GM19328 (cell line): ENCODE measurements around the gene PTPRR.

Source experiments
- ATAC-seq: cut with Tn5 transposase; IDR thresholded peaks from one replicate; pipeline ENCODE4 v1.9.1; 2021; ENCODE audit warnings: mild to moderate bottlenecking, moderate library complexity; ENCODE audit not compliant: unreplicated experiment

Gene PTPRR

GRCh38 chr12:70652451-70652850 is 268.1 kb downstream of the PTPRR start:
- ATAC-seq, result no peak

GRCh38 chr12:70648831-70649230 is 271.7 kb downstream of the PTPRR start:
- ATAC-seq, result no peak

DNA sequence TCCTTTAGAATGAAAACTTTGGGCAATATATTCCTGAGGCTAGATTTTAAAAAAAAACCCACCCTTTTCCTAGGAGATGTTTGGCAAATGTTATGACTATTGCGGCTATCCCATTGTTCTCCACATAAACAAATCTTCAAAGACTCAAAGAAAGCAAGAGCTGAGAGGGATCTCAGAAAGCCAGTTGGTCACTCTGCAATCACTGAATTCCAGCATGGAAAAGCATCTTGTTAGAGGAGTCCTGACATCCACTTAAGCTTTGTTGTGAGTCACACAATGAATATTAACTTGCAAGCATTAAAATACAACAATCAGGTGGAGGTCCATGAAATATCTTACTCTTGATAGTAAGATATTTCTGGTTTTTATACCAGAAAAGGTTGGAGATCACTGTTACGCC is 272.3 kb downstream of the PTPRR start:
- no peak for ATAC-seq

DNA sequence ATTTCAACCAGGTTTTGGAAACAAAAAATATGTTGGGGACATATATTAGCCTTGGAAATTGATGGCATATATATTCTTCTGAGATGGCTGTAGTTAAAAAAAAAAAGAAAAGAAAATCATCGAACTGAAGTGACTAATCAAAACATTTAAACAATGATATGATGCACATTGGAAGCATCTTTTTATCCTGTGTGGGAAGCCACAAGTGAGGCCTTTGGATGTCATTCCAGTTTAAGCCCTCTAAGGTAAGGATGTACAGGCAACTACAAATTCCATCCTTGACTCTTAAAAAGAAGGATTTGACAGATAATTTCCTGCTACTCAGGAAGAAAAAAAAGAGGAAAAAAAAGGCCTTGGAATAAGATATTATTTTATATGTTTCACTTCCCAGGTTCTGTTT is 273.7 kb downstream of the PTPRR start:
- ATAC-seq, result no peak

GRCh38 chr12:70645494-70646317 is 274.8 kb downstream of the PTPRR start:
- no peak for ATAC-seq

DNA sequence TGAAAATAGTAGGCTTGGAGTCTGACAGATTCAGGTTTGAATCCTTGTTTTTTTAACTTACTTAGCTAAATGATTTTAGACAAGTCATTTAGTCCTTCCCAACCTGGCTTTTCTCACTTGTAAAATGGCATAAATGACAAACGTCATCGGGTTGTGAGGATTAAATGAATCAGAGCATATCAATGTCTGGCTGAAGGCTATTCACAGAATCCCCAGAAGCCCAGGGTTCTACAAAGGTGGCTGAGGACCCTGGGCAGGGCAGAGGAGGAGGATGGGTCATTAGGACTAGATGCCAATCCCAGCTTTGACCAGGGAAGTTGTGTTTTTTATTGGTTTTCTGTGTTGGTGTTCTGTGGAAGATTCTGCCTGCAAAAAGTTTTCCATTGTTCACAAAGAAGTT is 275.7 kb downstream of the PTPRR start:
- no peak for ATAC-seq

DNA sequence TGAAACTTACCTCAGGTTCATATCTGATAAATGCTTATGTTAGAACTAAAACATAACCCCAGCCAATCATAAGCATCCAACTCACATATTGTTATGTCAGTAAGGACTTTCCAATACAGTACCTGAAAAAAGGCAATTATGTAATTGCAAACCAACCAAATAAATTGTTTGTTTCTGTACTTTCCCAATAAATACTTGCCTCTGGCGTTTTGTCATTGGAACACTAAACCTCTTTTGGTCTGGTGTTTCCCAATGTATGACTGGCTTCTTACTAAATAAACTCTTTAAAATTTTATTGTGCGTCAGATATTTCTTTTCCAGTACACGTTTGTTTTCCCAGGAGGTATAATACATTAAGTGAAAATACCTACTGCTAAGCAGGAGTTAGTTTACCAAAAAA is 276.6 kb downstream of the PTPRR start:
- no peak for ATAC-seq

DNA sequence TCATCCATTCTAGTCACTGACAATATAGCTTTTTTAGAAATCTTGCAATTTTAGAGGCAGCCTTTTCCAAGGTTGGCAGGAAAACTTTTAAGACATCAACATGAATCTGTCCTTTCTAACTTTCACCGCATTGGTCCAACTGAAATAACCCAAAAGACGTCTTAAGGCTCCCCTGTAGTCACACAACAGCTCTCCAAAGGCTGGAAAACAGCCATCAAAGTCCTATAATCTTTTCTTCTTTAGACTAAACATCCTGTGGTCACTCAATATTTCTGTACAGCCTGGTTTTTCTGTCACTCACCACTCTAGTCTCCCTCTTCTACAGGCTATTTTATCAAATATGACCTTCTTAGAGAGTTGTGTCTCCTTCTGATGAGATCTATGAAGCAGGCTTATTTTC is 278.8 kb downstream of the PTPRR start:
- ATAC-seq, result no peak

DNA sequence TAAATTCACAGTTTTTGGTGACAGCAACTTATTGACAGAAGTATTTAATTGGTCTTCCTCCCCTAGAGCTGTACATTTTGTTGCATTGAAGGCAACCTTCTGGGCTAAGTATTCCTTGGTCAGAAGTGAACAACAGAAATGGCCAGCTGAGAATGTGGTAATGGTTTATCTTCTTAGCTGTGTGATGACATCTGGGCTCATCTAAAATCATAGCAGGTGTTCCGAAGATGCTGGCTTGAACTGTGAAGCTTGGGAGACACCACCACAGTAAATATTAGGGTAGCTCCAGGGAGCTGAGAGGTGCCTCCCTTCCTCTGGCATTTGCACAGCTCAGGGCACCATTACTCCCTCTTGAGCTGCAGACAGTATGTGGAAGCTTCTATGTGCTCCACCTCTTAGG is 279.6 kb downstream of the PTPRR start:
- ATAC-seq, result no peak

DNA sequence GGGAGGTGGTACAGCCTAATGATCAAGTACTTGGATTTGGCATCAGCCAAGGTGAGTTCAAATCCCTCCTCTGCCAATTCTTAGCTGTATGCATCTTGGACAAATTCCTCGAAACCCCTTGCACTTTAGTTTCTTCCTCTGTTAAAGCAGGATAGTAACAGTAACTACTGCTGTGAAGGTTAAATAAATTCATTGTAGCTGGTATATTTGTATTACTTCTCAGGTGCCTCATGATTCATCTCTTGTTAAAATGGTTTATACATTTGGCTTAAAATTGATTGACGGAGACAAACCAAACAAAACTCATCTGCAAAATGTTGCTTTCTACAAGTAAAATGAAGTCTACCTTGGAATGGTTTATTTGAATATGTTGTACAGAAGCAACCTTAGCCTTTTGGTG is 281.0 kb downstream of the PTPRR start:
- no peak for ATAC-seq

DNA sequence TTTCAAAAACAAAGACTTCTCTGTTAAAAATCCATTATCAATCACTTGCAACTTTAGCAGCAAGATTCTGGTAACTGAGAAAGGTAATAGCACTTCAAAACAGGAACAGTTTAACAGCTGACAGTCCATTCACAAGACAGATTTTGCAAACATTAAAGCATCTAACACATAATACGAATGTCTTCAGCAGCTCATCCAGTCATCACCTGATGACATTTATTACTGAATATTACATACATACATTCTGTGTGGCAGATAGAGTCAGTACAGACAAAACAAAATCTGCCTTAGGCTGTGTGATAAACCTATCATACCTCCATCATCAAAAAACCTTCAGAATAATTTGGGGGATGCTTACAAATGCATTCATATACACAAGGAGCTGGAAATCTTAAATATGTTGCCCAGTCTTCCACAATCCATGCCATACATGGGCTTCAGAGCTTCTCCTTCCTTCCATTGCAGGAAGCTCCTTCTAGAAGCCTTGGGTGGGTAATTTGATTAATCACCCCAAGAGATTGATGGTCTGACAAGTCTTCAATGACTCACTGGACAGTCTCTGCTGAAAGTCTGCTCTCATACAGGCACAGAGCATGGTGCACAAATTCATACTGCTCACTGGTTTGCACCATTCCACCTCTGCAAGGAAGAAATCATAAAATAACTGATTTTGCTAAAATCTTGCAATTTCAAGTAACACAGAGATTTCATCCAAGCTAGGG is 281.7 kb downstream of the PTPRR start:
- no peak for ATAC-seq

GRCh38 chr12:70637303-70638085 is 283.0 kb downstream of the PTPRR start, which contains the start of gene PTPRB:
Gene PTPRB, minus strand, starts transcription at chr12:70637429. Its CDS starts 34 bp downstream, at chr12:70637395.
- no peak for ATAC-seq

GRCh38 chr12:70635755-70636154 is 284.8 kb downstream of the PTPRR start:
- no peak for ATAC-seq

DNA sequence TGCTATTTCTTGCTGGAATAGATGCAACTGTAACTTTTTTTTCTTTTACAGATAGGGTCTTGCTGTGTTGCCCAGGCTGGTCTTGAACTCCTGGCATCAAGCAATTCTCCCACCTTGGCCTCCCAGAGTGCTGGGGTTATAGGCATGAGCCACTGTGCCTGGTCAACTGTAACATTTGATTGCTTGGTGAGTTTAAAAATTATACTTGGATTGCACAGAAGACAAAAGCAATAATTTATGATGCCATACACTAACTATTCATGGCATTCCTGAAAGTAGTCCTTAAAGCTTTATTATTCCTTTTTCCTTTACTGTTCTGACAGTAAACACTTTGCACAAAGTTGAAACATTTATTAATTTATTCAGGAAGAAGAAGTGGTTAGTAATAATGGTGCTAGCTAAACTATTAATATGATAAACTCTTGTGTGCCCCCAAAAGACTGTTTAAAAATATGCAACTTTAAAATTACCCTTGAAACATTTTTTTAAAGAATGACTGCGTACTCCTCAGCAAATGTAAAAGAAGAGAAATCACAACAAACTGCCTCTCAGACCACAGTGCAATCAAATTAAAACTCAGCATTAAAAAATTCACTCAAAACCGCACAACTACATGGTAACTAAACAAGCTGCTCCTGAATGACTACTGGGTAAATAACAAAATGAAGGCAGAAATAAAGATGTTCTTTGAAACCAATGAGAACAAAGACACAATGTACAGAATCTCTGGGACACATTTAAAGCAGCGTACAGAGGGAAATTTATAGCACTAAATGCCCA is 291.6 kb downstream of the PTPRR start:
- ATAC-seq, result no peak

GRCh38 chr12:70627677-70628076 is 292.9 kb downstream of the PTPRR start:
- no peak for ATAC-seq

GRCh38 chr12:70626180-70626579 is 294.4 kb downstream of the PTPRR start:
- ATAC-seq, result no peak

GRCh38 chr12:70619471-70620152 is 300.9 kb downstream of the PTPRR start:
- no peak for ATAC-seq

DNA sequence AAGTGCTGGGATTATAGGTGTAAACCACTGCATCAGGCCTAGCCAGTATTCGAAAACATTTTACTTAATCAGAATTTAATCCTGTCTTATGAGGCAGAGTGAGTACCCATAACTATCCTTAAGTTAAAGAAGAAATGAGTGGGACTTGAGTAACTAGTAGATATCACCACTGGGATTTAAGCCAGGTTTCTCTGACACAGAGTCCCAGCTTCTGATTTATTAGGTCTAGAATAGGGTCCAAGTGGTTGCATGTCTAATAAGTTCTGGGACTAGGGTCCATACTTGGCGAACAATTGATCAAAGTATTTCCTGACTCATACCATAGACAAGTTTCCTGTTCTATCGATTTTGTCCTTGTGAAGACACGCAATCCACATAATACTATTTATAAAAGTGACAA is 302.2 kb downstream of the PTPRR start:
- no peak for ATAC-seq

- ATAC-seq, result no peak
Measured at GRCh38 chr12:70617450-70617849, 303.1 kb downstream of the PTPRR start.

GRCh38 chr12:70615174-70615866 is 305.2 kb downstream of the PTPRR start:
- ATAC-seq, result no peak
